Esophagus squamous epithelium (tissue), 5 donors: ENCODE measurements around the gene TJP3. TPM values are rescaled to one million over a fixed set of nuclear protein-coding genes. Genes with fewer than 3 reads are reported as not detected.

Experiments
- DNase-seq: peaks from one replicate; lab custom pipeline; 2025; lab: John Stamatoyannopoulos, UW
- H3K27ac ChIP-seq, 4 donors: fragments of 200-600 bp; sonication (generic); one replicate each; pipeline ENCODE4 v1.5.1; 2016 to 2019; ENCODE audit warnings: mild to moderate bottlenecking in 1 of 4
- H3K27me3 ChIP-seq, 4 donors: fragments of 200-600 bp; sonication (generic); 1 replicate in 3 of 4; 2 replicates in 1 of 4; pipeline versions ENCODE4 v1.5.1 to v1.6.0; 2017 to 2021; ENCODE audit warnings: antibody characterized with exemption in 1 of 4
- H3K36me3 ChIP-seq, 3 donors: fragments of 200-600 bp; sonication (generic); one replicate each; pipeline ENCODE4 v1.5.1; 2016 to 2019
- H3K4me1 ChIP-seq, 3 donors: fragments of 200-600 bp; sonication (generic); one replicate each; pipeline ENCODE4 v1.5.1; 2017 to 2019
- H3K4me3 ChIP-seq, 4 donors: fragments of 200-600 bp; sonication (generic); 1 replicate in 3 of 4; 2 replicates in 1 of 4; pipeline ENCODE4 v1.5.1; 2016 to 2019; ENCODE audit warnings: mild to moderate bottlenecking in 2 of 4, moderate library complexity in 1 of 4
- H3K9me3 ChIP-seq, 3 donors: fragments of 200-600 bp; sonication (generic); one replicate each; pipeline ENCODE4 v1.5.1; 2016 to 2019
- CTCF ChIP-seq, 6 experiments: fragments of 450-650 bp in 4 of 6; fragments of 200-600 bp in 2 of 6; sonication (generic) in 2 of 6; IDR thresholded peaks; one replicate each; pipeline ENCODE4 v1.5.1; 2016 to 2019; ENCODE audit warnings: antibody characterized with exemption in 6 of 6, mild to moderate bottlenecking in 4 of 6, moderate library complexity in 4 of 6
- POLR2A ChIP-seq, 4 donors: fragments of 450-650 bp; IDR thresholded peaks; one replicate each; pipeline ENCODE4 v1.6.1; 2017; ENCODE audit warnings: antibody characterized with exemption in 4 of 4, mild to moderate bottlenecking in 4 of 4, moderate library complexity in 3 of 4
- WGBS, 2 donors: methylation state at CpG; one replicate each; pipeline ENCODE4 v1.1.5; 2018; 5-methylcytosine and 5-hydroxymethylcytosine counted together
- intact Hi-C: fragments of 100-400 bp; cut with DNase I; formaldehyde crosslinking; loops from one replicate; pipeline ENCODE4 v1.15.0; 2022
- total RNA-seq, 4 donors: library from RNA; depleted of rRNA; stranded (reverse); fragments of >200 nt; gene quantifications; one replicate each; pipeline ENCODE4 v1.1.0, GENCODE V29; 2016
- donor health status: DM: yes; HTN: yes; CAD: no.

TJP3 gene
- total RNA-seq, 4 donors from 2014 or later, result 23.7 to 71.1 (median 28.0) TPM

DNA sequence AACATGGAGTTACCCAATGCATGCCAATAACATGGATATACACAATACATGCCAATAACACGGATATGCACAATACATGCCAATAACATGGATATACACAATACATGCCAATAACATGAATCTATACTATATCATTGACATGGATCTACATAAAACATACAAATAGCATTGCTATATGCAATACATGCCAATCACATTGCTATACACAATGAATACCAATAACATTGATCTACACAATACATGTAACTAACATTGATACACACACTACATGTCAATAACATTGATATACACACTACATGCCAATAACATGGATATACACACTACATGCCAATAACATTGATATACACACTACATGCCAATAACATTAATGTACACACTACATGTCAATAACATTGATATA, 7.0 kb upstream of the TJP3 start:
- H3K27ac ChIP-seq, result no peak overlapping the region
- H3K4me3 ChIP-seq, result no peak overlapping the region
- intact Hi-C loops, result loop anchor here (5.0 to 10.0 kb wide), 2 partner anchors 34 to 156 kb away; no protein-coding TSS in a partner anchor
- WGBS, 2 donors, result 11 to 13% methylated on average over 1 of the region's 1 CpG
- peaks cover 17 to 45% (median 18%) of the 10 kb centered on the region in 3 donors for H3K4me1 ChIP-seq
- H3K9me3 ChIP-seq, result no peaks in the 10 kb centered on the region
- no peak for DNase-seq
- H3K27me3 ChIP-seq, result no peaks in the 10 kb centered on the region
- no peak for TF ChIP-seq POLR2A (IDR thresholded peaks at IDR 0.05)
- TF ChIP-seq CTCF (IDR thresholded peaks at IDR 0.05), result no peak
- H3K36me3 ChIP-seq, result peaks cover 0 to under 1% (median 0%) of the 10 kb centered on the region in 3 donors

GRCh38 chr19:3707868-3708206, 347 bp upstream of the TJP3 start:
- peaks cover 13 to 49% (median 15%) of the 10 kb centered on the region in 3 donors for H3K4me1 ChIP-seq
- intact Hi-C loops, result loop anchor here (10.0 kb wide), 1 partner anchor 163 kb away; no protein-coding TSS in a partner anchor
- peak overlapping the region in 1 of 4 donors; percentile 80 for H3K27ac ChIP-seq
- no peaks in the 10 kb centered on the region for H3K9me3 ChIP-seq
- no peaks in the 10 kb centered on the region for H3K36me3 ChIP-seq
- H3K4me3 ChIP-seq, result peak overlapping the region in 2 of 4 donors; percentile 48 to 49
- peaks cover 0 to 7% (median 0%) of the 10 kb centered on the region in 4 donors for H3K27me3 ChIP-seq
- DNase-seq, result no peak
- 88 to 90% methylated on average over 4 to 7 of the region's 12 CpGs for WGBS, 2 donors
- no peak for TF ChIP-seq CTCF (IDR thresholded peaks at IDR 0.05)
- no peak for TF ChIP-seq POLR2A (IDR thresholded peaks at IDR 0.05)

DNA sequence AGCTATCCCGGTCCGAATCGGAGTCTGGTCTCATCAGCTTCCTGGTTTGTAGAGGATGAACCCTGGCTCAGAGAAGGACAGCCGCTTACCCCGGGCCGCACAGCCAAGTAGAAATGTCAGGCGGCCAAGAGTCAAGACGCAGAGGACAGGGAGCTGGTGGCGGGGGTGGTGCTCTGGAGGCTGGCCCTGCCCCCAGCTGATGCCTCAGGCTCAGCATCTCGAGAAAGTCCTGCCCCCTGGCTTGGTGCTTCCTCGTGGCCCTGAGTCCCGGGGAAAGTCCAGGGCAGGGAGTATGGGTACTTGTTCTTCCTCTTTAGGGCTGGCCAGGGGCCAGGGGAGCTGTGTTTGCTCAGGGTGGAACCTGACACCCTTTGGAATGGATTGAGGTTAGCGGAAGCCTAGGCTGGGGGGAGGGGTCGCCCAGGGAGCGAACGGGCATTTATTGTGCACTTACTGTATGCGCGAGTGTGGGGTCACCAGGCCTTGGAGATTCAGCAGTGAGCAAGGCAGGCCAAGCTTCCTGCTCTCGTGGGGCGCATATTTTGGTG, 2.2 kb downstream of the TJP3 start:
- intact Hi-C loops, result no loop called here
- no peaks in the 10 kb centered on the region for H3K9me3 ChIP-seq
- H3K36me3 ChIP-seq, result no peaks in the 10 kb centered on the region
- TF ChIP-seq CTCF (IDR thresholded peaks at IDR 0.05), result peak in 1 of 6 experiments; percentile 7
- no peak for TF ChIP-seq POLR2A (IDR thresholded peaks at IDR 0.05)
- H3K4me1 ChIP-seq, result peaks cover 13 to 63% (median 22%) of the 10 kb centered on the region in 3 donors
- WGBS, 2 donors, result 30 to 37% methylated on average over 12 to 13 of the region's 20 CpGs
- H3K27ac ChIP-seq, result peak overlapping the region in 1 of 4 donors; percentile 21
- peaks cover 0 to 7% (median 0%) of the 10 kb centered on the region in 4 donors for H3K27me3 ChIP-seq
- DNase-seq, result no peak
- peak overlapping the region in 1 of 4 donors; percentile 8 for H3K4me3 ChIP-seq

- Histone ChIP-seq H3K27ac (peak overlapping the region; percentile 66 to 82 (median 75)), H3K27me3 (peaks cover 0 to 5% (median 0%) of the 10 kb centered on the region in 4 donors), H3K36me3 (no peaks in the 10 kb centered on the region), H3K9me3 (no peaks in the 10 kb centered on the region), H3K4me3 (peak overlapping the region in 2 of 4 donors; percentile 0 to 44), H3K4me1 (peaks cover 13 to 75% (median 22%) of the 10 kb centered on the region in 3 donors)
- intact Hi-C loops, result no loop called here
- TF ChIP-seq CTCF (IDR thresholded peaks at IDR 0.05), result no peak
- no peak for TF ChIP-seq POLR2A (IDR thresholded peaks at IDR 0.05)
- no peak for DNase-seq
- WGBS, 2 donors, result 26 to 28% methylated on average over 19 of the region's 23 CpGs
Measured at GRCh38 chr19:3712663-3713611, 4.8 kb downstream of the TJP3 start.
